HG03442 (cell line): ENCODE measurements around the gene SIRPB2.
"Not testable (repeated sequence)": the region's sequence is repeated elsewhere in the genome, so short reads cannot be mapped to it uniquely, and the experiment has no call there.

Experiments
- ATAC-seq: cut with Tn5 transposase; IDR thresholded peaks from one replicate; pipeline ENCODE4 v1.9.1; 2021; ENCODE audit warnings: mild to moderate bottlenecking, moderate library complexity; ENCODE audit not compliant: unreplicated experiment

Gene SIRPB2

DNA sequence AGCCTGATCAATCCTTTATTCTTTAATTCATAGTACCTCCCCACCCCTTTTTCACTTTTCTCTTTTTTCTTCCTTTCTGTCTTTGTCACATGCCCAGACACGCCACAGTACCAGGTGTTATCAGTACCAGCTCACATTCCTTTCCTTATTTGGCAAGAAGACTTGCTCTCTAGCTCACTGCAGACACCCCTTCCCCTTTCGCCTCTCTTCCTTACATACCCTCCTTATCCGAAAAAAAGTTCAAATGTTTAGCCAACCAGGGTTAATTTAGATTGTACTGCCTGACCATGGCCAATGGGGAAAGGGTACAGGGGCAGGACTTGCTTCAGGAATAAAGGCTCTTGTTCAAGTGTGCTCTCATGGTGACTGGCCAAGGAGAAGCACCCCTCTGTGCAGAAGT is 9.3 kb upstream of the SIRPB2 start:
- no peak for ATAC-seq

DNA sequence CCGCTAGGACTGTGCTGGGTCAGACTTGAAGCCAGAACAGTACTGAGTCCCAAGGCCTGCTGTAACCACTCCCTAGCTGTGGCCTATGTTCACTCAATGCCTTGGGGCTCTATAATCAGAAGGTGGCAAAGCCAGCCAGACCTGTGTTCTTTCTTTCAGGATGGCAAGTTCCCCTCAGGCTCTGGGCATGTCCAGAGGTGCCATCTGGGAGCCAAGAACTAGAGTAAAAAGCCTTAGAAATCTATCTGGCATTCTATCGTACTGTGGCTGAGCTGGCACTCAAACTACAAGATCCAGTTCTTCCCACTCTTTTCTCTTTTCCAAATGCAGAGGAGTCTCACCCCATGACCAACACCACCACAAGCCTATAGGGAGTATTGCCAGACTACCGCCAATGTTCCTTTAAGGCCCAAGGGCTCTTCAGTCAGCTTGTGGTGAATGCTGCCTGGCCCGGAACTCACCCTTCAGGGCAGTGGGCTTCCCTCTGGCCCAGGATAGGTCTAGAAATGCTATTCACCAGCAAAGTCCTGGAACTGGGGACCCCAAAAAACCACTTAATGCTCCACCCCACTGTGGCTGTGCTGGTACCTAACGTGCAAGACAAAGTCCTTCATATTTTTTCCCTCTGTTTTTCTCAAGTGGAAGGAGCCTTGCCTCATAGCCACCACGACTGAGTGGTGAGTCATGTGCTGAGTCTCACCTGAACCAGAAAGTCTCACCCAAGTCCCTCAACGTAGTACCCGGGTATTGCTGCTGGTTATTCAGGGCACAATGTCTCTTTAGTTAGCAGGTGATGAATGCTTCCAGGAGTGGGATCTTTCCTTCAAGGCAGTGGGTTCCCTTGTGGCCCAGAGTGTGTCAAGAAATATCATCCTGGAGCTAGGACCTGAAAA is 8.6 kb upstream of the SIRPB2 start:
- no peak for ATAC-seq

DNA sequence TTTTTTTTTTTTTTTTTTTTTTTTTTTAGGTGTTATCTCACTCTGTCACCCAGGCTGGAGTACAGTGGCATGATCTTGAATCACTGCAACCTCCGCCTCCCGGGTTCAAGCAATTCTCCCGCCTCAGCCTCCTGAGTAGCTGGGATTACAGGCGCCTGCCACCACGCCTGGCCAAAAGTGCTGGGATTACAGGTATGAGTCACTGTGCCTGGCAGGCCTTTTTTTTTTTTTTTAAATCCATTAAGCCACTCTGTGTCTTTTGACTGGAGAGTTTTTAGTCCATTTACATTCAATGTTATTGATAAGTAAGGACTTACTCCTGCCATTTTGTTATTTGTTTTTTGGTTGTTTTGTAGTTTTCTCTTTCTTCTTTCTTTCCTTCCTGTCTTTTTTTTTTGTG is 6.2 kb upstream of the SIRPB2 start:
- not testable (repeated sequence) for ATAC-seq

DNA sequence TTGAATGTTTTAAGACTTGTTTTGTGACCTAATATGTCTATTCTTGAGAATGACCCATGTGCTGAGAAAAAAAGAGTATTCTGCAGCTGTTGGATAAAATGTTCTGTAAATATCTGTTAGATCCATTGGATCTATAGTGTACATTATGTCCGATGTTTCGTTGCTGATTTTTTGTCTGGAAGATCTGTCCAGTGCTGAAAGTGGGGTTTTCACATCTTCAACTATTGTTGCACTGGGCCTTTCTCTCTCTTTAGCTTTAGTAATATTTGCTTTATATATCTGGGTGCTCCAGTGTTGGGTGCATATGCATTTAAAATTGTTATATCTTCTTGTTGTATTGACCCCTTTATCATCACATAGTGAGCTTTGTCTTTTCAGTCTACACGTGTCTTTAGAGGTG is 5.7 kb upstream of the SIRPB2 start:
- ATAC-seq: no peak

DNA sequence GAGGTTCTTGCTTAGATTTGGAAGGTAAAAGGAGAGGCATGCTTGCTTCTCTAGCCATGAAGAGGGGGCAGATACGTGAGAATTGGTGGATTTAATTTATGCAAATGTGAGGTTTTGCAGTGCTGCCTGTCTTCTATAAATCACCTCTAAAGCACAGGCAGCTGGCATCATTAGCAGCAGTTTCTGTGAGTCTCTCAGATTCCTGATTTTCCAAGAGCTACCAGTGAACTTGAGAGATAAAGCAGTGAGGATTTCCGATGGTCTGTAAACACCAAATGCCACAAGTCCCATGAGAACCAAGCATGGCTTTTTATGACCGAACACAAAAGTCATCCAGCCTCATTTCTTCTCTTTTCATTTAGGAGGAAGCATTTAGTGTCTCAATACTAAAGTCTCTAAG is 3.2 kb upstream of the SIRPB2 start:
- no peak for ATAC-seq

DNA sequence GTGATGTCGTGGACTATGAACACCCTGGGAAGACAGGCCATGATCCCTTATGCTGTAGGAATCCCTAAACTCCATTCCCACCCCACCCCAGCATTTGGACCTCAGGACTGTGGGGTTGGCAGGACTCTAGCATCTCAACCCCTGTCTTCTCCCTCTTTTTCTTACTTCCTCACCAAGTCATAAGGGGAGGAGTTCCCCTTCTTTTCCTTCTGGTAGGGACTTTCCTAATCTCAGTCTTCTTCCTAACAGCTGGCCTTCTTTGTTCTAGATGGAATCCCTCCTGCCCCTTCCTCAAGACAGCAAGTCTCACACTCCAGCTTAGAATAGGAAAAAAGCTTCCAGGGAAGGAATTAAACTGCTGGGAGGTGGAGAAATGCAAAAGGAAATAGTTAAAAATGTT is 2.3 kb upstream of the SIRPB2 start:
- no peak for ATAC-seq

DNA sequence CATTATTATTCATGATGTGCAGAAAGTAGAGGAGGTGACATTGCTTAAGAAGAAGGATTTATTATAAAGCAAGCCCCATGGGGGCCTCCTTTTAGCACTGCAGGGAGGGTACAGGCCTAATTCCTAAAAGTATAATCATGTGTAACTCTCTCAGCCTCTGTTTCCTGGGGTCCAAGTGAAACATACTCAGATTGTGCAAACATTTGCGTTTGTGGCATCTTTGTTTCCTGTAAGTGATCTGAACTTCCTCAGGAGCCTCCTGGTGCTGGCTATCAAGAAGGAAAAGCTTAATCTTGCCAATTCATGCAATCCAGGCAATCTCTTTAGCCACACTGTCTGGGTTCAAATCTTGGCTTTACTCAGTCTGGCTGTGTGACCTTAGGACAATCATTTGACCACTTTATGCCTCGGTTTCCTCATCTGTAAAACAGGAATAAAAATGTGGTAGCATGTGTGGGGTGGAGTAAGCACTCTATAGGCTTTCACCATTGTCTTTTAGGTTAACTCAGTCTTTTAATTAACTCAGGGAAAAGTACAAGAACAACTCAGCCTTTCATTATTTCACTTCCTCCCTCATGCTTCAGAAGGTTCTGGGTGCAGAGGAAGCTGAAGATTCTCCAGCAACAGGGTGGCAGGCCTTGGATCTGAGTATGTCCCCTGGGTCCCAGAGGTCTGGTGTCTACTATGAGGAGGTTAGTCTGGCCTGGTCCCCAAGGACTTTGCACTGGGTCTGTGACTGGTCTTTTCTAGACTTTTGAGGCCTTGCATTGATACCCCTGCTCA is 831 bp upstream of the SIRPB2 start:
- no peak for ATAC-seq

DNA sequence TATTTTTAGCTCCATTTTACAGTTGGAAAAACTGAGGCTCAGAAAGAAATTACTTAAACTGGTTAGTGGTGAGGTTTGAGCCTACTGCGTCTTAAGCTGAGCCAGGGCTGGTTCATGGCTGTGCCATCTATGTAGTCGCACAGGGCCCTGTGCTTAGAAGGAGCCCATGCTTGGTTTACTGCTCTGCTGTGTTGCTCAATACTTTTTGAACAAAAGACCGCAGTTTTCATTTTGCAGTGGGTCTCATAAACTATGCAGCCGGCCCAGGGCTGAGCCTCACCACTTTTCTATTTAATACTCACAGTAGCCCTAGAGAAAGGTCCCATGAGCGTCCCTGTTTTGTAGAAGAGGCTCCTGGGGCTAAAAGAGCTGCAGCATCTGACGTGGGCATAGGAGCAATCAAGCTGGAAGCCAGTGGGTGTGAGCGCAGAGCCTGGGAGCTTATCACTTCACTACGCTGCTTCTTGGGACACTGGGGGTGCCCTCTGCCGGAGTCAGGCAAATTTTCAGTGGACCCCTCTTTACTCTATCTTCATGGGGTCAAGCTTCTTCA is 501 bp downstream of the SIRPB2 start:
- no peak for ATAC-seq

DNA sequence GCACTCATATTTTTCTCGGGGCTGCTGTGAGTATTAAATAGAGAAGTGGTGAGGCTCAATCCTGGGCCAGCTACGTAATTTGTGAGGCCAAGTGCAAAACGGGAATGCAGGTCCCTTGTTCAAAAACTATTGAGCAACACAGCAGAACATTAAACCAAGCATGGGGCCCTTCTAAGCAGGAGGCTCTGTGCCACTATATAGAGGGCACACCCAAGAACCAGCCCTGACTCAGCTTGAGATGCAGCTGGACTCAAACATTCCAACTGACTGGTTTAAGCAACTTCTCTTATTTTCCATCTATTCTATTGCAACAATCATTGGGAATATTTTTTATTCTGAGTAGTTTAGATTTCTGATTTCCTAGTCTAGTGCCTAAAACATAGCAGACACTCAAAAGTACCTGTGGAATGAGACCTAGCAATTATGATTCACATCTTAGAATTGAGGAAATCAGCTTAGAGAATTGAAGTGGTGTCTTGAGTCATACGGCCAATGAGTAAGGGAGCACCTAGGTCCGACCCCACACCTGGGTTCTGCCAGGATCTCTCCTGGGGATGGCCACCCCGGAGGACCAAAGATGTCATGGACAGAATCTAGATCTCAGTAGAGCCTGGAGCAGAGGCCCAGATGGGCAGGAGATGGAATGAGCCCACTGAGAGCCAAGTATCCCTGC is 1.3 kb downstream of the SIRPB2 start:
- no peak for ATAC-seq

DNA sequence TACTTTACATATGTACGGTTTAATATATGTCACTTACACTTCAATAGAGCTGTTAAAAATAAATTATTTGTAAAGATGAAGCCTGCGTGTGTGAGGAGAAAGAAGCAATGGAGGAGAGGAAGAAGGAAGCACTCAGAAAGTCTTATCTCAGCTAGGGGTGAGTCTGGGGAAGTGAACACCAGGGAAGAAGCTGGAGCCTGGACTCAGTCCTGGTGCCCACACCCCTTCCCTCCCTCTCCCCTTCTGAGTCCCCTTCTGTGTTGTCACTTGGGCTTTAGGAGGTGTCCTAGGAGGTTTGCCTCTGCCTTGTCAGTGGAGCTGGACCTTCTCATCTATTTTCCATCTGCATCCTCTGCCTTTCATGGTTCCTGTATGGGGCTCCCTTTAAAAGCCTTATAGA is 1.9 kb downstream of the SIRPB2 start:
- no peak for ATAC-seq

DNA sequence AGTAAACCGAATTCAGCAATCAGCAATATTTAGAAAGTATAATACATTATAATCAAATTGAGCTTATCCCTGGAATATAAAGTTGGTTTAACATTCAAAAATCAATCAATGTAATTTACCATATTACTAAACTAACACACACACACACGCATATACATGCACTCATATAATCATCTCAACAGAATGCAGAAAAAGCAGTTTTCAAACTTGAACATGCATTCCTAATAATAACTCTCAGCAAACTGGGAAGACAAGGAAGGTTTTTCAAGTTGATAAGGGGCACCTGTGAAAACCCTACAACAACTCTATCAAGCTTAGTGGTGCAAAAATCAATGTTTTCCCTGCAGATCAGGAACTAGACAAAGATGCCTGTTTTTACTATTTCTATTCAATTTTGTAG is 4.7 kb downstream of the SIRPB2 start:
- no peak for ATAC-seq

DNA sequence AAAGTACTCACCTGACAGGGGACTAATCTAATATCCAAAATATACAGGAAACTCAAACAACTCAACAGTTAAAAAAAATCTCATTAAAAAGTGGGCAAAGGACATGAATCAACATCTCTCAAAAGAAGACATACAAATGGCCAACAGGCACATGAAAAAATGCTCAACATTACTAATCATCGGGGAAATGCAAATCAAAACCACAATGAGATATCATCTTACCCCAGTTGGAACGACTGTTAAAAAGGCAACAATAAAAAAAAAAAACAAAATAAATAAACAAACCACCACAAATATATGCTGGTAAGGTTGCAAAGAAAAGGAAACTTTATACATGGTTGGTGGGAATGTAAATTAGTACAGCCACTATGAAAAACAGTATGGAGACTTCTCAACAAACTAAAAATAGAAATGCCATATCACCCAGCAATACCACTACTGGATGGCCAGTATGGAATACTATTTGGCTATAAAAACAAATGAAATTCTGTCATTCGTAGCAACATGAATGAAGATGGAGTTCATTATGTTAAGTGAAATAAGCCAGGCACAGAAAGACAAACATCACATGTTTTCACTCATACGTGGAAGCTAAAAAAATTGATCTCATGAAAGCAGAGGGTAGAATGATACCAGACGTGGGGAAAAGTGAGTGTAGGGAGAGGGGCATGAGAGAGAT is 6.6 kb downstream of the SIRPB2 start:
- ATAC-seq: no peak

DNA sequence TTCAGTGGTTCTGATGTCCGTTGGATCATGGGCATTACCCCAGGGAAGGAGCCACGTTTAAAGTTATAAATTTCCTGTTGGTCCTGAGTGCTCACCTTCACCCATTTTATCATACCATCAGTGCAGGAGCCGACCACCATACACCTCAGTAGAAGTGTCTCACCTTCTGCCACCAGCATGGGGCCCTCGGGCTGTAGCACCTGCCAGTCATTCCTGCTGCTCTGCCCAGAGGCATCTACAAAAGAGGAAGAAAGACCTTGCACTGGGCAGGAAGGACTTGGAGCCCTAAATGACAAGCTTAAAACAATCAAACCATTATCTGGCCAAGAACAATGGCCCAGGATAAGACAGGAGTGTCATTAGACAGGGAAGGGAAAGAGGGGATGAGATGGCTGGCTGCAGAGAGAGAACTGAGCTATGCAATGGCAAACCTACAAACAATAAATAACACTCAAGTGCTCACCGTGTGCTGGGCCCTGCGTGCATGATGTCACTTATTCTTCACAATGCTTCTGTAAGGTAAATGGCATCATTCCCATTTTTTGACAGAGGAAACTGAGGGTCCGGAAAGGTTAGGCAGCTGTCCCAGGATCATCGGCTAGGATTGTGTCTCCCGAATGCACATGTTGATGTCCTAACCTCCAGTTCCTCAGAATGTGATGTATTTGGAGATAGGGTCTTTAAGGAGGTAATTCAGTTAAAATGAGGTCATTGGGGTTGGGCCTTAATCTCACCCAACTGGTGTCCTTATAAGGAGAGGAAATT is 11.2 kb downstream of the SIRPB2 start:
- no peak for ATAC-seq

DNA sequence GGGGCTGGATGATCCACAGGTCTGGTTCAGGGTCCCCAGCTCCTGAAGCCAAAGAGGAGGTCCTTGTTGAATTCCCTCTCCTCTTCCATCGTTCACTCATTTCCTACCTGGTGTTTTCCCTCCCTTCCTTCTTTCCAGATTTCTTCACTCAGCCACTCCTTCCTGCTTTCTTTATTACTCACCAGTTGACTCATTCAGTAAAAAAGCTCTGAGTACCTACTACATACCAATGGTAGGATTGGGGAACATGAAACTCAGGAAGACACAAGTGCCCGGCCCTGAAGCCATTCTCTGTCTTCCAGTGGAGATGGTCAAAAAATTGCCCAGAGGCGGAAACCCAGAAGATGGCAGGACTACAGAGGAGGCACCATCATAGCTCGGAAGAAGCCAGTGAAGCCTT is 12.7 kb downstream of the SIRPB2 start:
- no peak for ATAC-seq

DNA sequence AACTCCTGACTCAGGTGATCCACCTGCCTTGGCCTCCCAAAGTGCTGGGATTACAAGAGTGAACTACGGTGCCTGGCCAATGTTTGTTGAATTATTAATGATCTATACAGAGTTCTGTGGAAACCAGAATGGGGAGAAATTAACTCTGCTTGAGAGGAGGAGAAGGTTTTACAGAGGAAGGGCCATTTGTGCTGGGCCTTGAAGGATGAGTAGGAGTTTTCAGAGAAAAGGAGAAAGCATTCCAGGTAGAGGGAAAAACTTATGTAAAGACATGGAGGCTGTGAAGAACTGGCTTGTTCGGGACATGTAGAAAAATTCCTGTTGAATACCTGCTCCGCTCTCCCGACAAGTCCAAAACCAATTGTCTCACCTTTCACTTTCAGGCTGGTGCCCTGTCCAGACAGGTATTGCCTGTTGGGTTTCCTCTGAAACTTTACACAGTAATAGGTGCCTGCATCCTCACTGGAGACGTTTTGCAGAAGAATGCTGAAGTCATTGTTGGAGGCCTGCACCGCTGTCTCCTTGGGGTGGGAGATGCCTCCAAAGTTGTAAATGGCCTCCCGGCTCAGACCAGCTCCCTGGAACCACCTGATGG is 13.2 kb downstream of the SIRPB2 start:
- no peak for ATAC-seq

DNA sequence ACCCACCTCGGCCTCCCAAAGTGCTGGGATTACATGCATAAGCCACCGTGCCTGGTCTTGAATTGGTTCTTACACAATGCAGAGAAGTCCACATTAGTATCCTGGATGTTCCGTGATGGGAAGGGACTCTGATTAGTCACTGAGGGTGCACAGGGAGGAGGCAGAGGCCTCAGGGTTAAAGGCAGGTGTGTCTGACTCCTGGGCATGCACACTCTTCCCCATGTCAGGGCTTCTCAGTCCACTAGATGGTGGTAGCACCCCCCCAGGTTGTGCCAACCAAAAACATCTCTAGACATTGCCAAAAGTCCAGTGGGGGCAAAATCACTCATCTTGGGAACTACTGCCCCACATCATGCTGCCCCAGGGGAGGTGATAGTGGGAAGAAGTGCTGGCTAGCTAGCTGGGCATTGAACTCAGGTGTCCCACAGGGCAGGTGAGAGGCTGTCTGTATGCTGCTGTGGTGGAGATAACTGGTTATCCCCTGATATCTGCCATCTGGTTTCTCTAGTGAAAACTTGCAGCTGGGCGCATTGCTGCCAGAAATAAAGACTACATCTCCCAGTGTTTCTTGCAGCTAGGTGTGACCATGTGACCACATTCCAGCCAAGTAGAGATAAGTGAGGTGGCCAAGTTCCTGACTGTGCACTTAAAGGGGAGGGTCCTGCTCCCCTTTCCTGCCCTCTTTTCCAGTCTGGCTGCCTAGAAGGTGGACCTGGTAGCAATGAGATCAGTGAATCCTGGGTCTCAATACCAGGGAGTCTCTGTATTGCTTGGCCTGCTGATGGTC is 16.2 kb downstream of the SIRPB2 start:
- ATAC-seq: no peak

DNA sequence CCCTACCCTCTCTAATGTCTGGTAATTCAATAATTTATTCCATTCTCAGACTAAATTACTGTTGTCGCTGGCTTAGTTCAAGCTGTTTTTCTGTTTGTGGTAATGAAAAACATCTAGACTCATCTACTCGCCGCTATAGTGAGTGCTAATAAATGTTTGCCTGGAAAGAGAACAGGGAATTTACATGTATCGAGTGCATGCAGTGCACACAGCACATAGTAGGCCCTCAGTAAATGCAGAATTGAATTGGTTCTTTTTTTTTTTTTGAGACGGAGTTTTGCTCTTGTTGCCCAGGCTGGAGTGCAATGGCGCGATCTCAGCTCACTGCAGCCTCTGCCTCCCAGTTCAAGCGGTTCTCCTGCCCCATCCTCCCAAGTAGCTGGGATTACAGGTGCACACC is 16.9 kb downstream of the SIRPB2 start:
- no peak for ATAC-seq

DNA sequence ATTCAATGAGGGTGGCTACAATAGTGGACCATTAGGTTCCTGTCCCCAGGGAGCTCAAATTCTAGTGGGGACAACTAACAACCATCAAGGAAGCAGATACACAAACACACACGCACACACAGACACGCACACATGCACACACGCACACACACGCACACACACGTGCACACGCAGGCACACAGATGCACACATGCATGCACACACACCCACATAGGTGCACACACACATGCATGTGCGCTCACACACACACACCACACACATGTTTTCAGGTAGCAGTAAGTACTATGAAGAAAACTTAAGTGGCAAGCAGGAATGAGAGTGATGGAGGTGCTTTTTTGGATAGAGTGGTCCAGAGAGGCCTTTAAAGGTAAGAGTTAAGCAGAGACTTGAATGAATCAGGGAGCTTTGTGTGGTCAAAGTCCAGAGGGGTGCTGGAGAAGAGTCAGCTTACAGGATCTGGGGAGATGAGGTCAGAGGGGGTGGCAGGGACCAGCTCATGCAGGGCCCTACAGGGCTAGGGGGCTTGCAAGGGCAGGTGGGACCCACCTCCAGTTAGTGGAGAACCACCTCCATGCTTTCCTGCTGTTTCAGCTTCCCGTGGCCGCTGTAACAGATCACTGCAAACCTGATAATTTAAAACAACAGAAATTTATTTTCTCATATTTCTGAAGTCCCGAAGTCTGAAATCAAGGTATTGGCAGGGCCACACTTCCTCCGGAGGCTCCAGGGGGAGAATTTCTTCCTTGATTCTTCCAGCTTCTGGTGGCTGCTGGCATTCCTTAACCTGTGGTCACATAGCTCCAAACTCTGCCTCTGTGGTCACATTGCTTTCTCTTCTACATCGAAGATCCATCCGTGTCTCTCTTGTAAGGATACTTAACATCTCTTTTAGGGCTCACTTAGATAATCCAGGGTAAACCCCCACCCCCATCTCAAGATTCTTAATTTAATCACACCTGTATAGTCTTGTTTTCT is 17.7 kb downstream of the SIRPB2 start:
- ATAC-seq: no peak
